ENCODE data around the gene DNAJC7.

Gene DNAJC7

DNA sequence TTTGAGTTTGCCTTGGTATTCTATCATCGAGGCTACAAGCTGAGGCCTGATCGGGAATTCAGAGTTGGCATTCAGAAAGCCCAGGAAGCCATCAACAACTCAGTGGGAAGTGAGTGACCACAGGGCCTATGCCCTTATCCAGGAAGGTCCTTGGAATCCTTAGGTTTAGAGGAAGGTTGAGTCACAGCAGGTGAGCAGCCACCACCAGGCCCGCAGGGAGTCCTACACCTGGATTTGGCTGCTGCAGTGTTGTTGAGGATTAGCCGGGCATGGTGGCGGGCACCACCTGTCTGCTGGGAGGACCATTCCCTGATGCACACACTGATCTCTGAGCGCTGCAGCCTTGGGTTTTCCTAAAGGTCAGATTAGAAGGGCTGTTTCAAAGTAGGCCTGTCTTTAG lies 81.6 kb downstream of the DNAJC7 start:
- no peak for TF ChIP-seq REST (IDR thresholded peaks at IDR 0.05; ENCODE audit: insufficient read depth in 1 of 2, low read depth in 2 of 2, low read length in 2 of 2)
- TF ChIP-seq POLR2AphosphoS5 (IDR thresholded peaks at IDR 0.05; ENCODE audit: low read depth, low read length) = no peak
- TF ChIP-seq TAF1 (IDR thresholded peaks at IDR 0.05; ENCODE audit: borderline replicate concordance, insufficient read depth, low read length) = no peak
- no peak for TF ChIP-seq SIN3A (IDR thresholded peaks at IDR 0.05; ENCODE audit: borderline replicate concordance, insufficient read depth, low read length)
- no peak for TF ChIP-seq FOXP2 (optimal IDR thresholded peaks at IDR 0.05; ENCODE audit: borderline replicate concordance, extremely low read depth, extremely low read length, insufficient read depth)

GRCh38 chr17:41932816-41933389 lies 84.3 kb downstream of the DNAJC7 start:
- TF ChIP-seq REST (IDR thresholded peaks at IDR 0.05; ENCODE audit: insufficient read depth in 1 of 2, low read depth in 2 of 2, low read length in 2 of 2) (no peak), POLR2AphosphoS5 (IDR thresholded peaks at IDR 0.05; ENCODE audit: low read depth, low read length) (no peak), SIN3A (IDR thresholded peaks at IDR 0.05; ENCODE audit: borderline replicate concordance, insufficient read depth, low read length) (no peak), FOXP2 (optimal IDR thresholded peaks at IDR 0.05; ENCODE audit: borderline replicate concordance, extremely low read depth, extremely low read length, insufficient read depth) (no peak), TAF1 (IDR thresholded peaks at IDR 0.05; ENCODE audit: borderline replicate concordance, insufficient read depth, low read length) (no peak)

DNA sequence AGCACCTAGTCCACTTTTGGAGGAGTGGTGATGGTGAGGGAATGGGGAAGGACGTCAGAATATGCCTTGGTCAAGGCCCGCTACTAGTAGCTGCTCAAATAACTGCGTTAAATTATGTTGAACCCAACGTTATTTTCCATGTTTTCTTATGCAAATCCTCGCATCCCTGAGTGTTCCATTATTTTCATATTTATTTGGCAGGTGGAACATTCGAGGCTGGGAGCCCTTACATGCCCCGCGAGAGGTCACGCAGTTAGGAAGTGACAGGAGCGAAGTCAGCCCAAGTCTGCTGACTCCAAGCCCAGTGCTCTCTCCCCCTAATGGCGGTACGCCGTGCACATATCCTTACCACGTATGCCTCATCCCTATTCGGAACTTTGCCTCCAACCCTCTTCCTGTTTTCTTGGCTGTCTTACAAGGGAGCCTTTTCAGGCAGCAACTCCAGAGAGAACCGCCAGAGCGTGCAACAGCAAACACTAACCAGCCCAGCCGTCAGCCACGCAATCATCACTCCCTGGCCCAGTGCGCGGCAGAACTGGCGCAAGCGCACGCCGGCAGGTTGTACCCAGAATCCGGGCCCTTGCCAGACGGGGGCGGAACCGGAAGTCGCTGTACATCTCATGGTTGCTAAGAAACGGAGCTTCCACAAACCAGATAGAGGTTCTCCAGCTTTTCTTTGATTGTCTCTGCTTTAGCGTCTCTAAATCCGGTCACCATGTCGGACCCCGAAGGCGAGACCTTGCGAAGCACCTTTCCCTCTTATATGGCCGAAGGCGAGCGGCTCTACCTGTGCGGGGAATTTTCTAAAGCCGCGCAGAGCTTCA lies 87.0 kb downstream of the DNAJC7 start, which contains the start of gene ODAD4:
Gene ODAD4, plus strand, starts transcription at position 609 of the 824 bp plus-strand sequence. Its CDS starts 107 bp downstream, at position 716.
- TF ChIP-seq TAF1 (IDR thresholded peaks at IDR 0.05; ENCODE audit: borderline replicate concordance, insufficient read depth, low read length) (peak; percentile 83; the same call in 1 of the 2 replicates), REST (IDR thresholded peaks at IDR 0.05; ENCODE audit: insufficient read depth in 1 of 2, low read depth in 2 of 2, low read length in 2 of 2) (peak in 1 of 2 experiments; percentile 71; a peak in 2 of 4 replicates), FOXP2 (optimal IDR thresholded peaks at IDR 0.05; ENCODE audit: borderline replicate concordance, extremely low read depth, extremely low read length, insufficient read depth) (peak; percentile 94), POLR2AphosphoS5 (IDR thresholded peaks at IDR 0.05; ENCODE audit: low read depth, low read length) (peak; percentile 84), SIN3A (IDR thresholded peaks at IDR 0.05; ENCODE audit: borderline replicate concordance, insufficient read depth, low read length) (peak; percentile 85; the same call in 1 of the 2 replicates)

GRCh38 chr17:41928693-41929251 lies 88.5 kb downstream of the DNAJC7 start:
- TF ChIP-seq POLR2AphosphoS5 (IDR thresholded peaks at IDR 0.05; ENCODE audit: low read depth, low read length) (no peak), FOXP2 (optimal IDR thresholded peaks at IDR 0.05; ENCODE audit: borderline replicate concordance, extremely low read depth, extremely low read length, insufficient read depth) (no peak), TAF1 (IDR thresholded peaks at IDR 0.05; ENCODE audit: borderline replicate concordance, insufficient read depth, low read length) (no peak), SIN3A (IDR thresholded peaks at IDR 0.05; ENCODE audit: borderline replicate concordance, insufficient read depth, low read length) (no peak), REST (IDR thresholded peaks at IDR 0.05; ENCODE audit: insufficient read depth in 1 of 2, low read depth in 2 of 2, low read length in 2 of 2) (no peak)

All from PFSK-1 (cell line).